ENCODE measurements around the gene HSD11B1.

Gene HSD11B1

GRCh38 chr1:209728466-209728865, 23.8 kb downstream of the HSD11B1 start:
- DNase-seq, result no peak

GRCh38 chr1:209729436-209729835, 24.8 kb downstream of the HSD11B1 start:
- no peak for DNase-seq

- DNase-seq, result no peak
Measured at GRCh38 chr1:209732725-209733124, 28.1 kb downstream of the HSD11B1 start.

GRCh38 chr1:209733409-209734192, 29.0 kb downstream of the HSD11B1 start:
- DNase-seq, result no peak

- DNase-seq, result no peak
Measured at GRCh38 chr1:209736490-209737117, 32.0 kb downstream of the HSD11B1 start.

- no peak for DNase-seq
Measured at GRCh38 chr1:209737118-209737505, 32.5 kb downstream of the HSD11B1 start.

- no peak for DNase-seq
Measured at GRCh38 chr1:209738270-209738669, 33.6 kb downstream of the HSD11B1 start.

- DNase-seq, result no peak
Measured at GRCh38 chr1:209741193-209741592, 36.5 kb downstream of the HSD11B1 start.

- no peak for DNase-seq
Measured at GRCh38 chr1:209741889-209742288, 37.2 kb downstream of the HSD11B1 start.

- no peak for DNase-seq
Measured at GRCh38 chr1:209742409-209743144, 37.9 kb downstream of the HSD11B1 start.

GRCh38 chr1:209743145-209743482, 38.5 kb downstream of the HSD11B1 start:
- no peak for DNase-seq

GRCh38 chr1:209746451-209747165, 42.0 kb downstream of the HSD11B1 start:
- no peak for DNase-seq

- DNase-seq, result peak; percentile 57
Measured at GRCh38 chr1:209747580-209748262, 43.1 kb downstream of the HSD11B1 start.

GRCh38 chr1:209748620-209749019, 44.0 kb downstream of the HSD11B1 start:
- no peak for DNase-seq

- no peak for DNase-seq
Measured at GRCh38 chr1:209749205-209749604, 44.6 kb downstream of the HSD11B1 start.

GRCh38 chr1:209749670-209750323, 45.2 kb downstream of the HSD11B1 start:
- DNase-seq, result no peak

GRCh38 chr1:209751627-209752231, 47.1 kb downstream of the HSD11B1 start:
- no peak for DNase-seq

GRCh38 chr1:209752890-209753289, 48.2 kb downstream of the HSD11B1 start:
- DNase-seq, result no peak

- no peak for DNase-seq
Measured at GRCh38 chr1:209755256-209755655, 50.6 kb downstream of the HSD11B1 start.

GRCh38 chr1:209755926-209756614, 51.4 kb downstream of the HSD11B1 start, which contains the start of gene TRAF3IP3:
Gene TRAF3IP3, plus strand, starts transcription at chr1:209756053. Its CDS starts 3,987 bp downstream, at chr1:209760040.
- DNase-seq, result no peak

Measured in activated gamma-delta T cell (primary cell).